OCI-LY1 (cell line): ENCODE measurements around the gene ZFP36L2.
A peak's percentile ranks its signal among the peaks of the same experiment; 100 is the strongest.

Experiments
- H2AFZ ChIP-seq: fragments of 200-600 bp; sonication (generic), shearing (Covaris generic); 2 replicates; pipeline ENCODE4 v1.6.0; 2014; ENCODE audit warnings: antibody characterized with exemption, mild to moderate bottlenecking, low read length
- H3F3A ChIP-seq: fragments of 200-600 bp; sonication (generic), shearing (Covaris generic); 2 replicates; pipeline ENCODE4 v1.6.0; 2014; ENCODE audit warnings: mild to moderate bottlenecking, antibody characterized with exemption, low read length, moderate library complexity; ENCODE audit not compliant: insufficient read depth
- H3K27ac ChIP-seq: fragments of 200-600 bp; sonication (generic); 2 replicates; pipeline ENCODE4 v1.5.1; 2014; ENCODE audit warnings: low read length, mixed run types, mild to moderate bottlenecking, low read depth; ENCODE audit not compliant: poor library complexity, severe bottlenecking
- H3K27me3 ChIP-seq: fragments of 200-600 bp; sonication (generic); 2 replicates; pipeline ENCODE4 v1.6.0; 2014; ENCODE audit warnings: antibody characterized with exemption, mild to moderate bottlenecking, low read length, moderate library complexity; ENCODE audit not compliant: insufficient read depth
- H3K36me3 ChIP-seq: fragments of 200-600 bp; sonication (generic); 2 replicates; pipeline ENCODE4 v1.6.1; 2014; ENCODE audit warnings: mild to moderate bottlenecking, antibody characterized with exemption, low read length, moderate library complexity, mixed read lengths; ENCODE audit not compliant: insufficient read depth
- H3K4me1 ChIP-seq: fragments of 200-600 bp; sonication (generic); 2 replicates; pipeline ENCODE4 v1.5.1; 2014; ENCODE audit warnings: mild to moderate bottlenecking, low read length, moderate library complexity; ENCODE audit not compliant: insufficient read depth, severe bottlenecking
- H3K4me2 ChIP-seq: fragments of 200-600 bp; sonication (generic), shearing (Covaris generic); 2 replicates; pipeline ENCODE4 v1.6.1; 2014; ENCODE audit warnings: low read length
- H3K4me3 ChIP-seq: fragments of 200-600 bp; sonication (generic); 2 replicates; pipeline ENCODE4 v1.5.1; 2014; ENCODE audit warnings: low read length, low read depth, mild to moderate bottlenecking, mixed read lengths; ENCODE audit not compliant: poor library complexity, severe bottlenecking
- H3K79me2 ChIP-seq: fragments of 200-600 bp; shearing (Covaris generic); 2 replicates; pipeline ENCODE4 v1.6.1; 2016; ENCODE audit warnings: mixed run types, low read length, mixed read lengths; ENCODE audit not compliant: insufficient read depth
- H3K9ac ChIP-seq: fragments of 200-600 bp; sonication (generic), shearing (Covaris generic); 2 replicates; pipeline ENCODE4 v1.6.1; 2014; ENCODE audit warnings: mild to moderate bottlenecking, low read length, mixed read lengths
- H3K9me2 ChIP-seq: fragments of 200-600 bp; sonication (generic), shearing (Covaris generic); 2 replicates; pipeline ENCODE4 v1.6.1; 2014; ENCODE audit warnings: low read depth, mild to moderate bottlenecking, low read length, mixed read lengths
- H3K9me3 ChIP-seq: fragments of 200-600 bp; shearing (Covaris generic); 2 replicates; pipeline ENCODE4 v1.6.1; 2014; ENCODE audit warnings: low read length, mixed read lengths
- H4K20me1 ChIP-seq: fragments of 200-600 bp; sonication (generic), shearing (Covaris generic); 2 replicates; pipeline ENCODE4 v1.6.0; 2016; ENCODE audit warnings: mild to moderate bottlenecking, low read length; ENCODE audit not compliant: insufficient read depth
- EZH2 ChIP-seq: fragments of 200-600 bp; sonication (generic), shearing (Covaris generic); IDR thresholded peaks from 2 replicates; pipeline ENCODE4 v1.8.0; 2017; ENCODE audit warnings: borderline replicate concordance, mixed run types, mild to moderate bottlenecking, antibody characterized with exemption, low read length, moderate library complexity, mixed read lengths
- TF ChIP-seq, protein P1 (sequence below): fragments of 200-600 bp; sonication (generic), shearing (Covaris generic); IDR thresholded peaks from 2 replicates; pipeline ENCODE4 v1.5.1; 2017; ENCODE audit warnings: mild to moderate bottlenecking, antibody characterized with exemption, low read length, moderate library complexity, mixed read lengths

The ZFP36L2 gene

DNA sequence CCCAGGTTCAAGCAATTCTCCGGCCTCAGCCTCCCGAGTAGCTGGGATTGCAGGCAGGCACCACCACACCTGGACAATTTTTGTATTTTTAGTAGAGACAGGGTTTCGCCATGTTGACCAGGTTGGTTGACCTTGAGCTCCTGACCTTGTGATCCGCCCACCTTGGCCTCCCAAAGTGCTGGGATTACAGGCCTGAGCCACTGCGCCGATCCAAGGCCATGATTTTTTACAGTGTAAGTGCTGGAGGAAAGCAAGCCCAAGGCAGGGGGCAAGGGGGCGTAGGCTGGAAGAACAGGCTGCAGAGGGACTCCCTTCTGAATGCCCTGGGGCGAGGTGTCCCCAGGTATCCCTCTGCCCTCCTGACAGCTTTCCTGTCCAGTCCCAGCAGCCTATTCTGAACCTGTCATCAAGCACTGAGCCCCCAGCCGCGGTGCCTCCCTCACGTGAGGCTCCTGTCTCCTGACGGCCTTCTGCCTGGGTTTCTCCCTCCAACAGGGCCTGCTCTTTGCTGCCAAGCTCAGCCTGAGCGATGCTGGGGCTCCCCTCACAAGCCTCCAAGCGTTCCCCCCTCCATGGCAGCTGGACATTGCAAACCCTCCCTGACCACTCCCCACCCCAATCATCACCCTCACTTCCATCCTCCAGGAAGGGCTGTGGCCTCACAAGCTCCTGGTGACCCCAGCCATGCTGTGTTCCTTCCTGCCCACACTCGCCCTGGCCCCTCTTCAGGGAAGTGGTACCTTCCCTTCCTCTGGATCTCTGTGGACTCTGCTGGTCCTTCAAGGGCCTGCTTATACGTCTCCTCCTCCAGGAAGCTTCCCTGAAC, 37.6 kb downstream of the ZFP36L2 start:
- no peak overlapping the region for H3K9ac ChIP-seq
- H3K4me2 ChIP-seq = no peak overlapping the region

DNA sequence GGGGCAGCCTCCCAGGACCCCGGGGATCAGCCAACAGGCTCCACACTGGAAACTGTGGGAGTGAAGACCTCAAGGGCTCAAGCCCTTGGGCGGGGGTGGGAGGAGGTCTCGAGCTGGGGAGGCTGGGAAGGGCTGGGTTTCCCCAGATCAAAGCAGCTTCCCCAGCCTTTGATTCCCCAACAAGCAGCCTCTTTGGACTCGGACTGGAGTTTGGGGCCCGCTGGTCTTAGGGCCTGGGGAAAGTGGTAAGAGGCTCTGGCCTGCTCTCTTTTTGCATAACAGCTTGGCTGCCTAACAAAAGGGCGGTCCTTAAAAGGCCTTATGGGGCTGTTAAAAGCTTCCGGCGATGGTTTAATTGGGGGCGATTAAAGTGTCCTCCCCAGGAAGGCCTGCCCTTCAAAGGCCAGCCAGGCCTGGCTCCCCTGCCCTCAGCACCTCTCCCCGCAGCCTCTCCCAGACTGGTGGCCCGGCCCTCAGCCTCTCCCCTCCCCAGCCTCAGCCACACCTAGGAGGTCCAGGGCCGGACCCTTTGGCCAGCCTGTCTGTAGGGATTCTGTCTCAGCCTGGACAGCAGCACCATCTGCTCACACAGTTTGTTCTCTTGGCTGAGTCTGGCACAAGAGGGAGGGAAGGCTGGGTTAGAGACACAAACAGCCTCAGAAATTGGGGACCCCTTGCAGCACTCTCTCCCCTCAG, 39.6 kb downstream of the ZFP36L2 start:
- Histone ChIP-seq H3K79me2 (no peaks in the 10 kb centered on the region), H3K27ac (peak overlapping the region; percentile 68), H3K27me3 (no peaks in the 10 kb centered on the region), H3K9me2 (no peaks in the 10 kb centered on the region), H3K4me3 (no peak overlapping the region), H4K20me1 (no peaks in the 10 kb centered on the region), H3K4me2 (peak overlapping the region; percentile 14; the same call in 1 of the 2 replicates), H3K9me3 (no peaks in the 10 kb centered on the region), H3K4me1 (peaks cover 40% of the 10 kb centered on the region), H2AFZ (no peak overlapping the region), H3K36me3 (no peaks in the 10 kb centered on the region), H3F3A (no peaks in the 10 kb centered on the region), H3K9ac (peak overlapping the region; percentile 34; the same call in 1 of the 2 replicates)
- TF ChIP-seq EZH2 = no peak
- TF ChIP-seq, protein P1, sequence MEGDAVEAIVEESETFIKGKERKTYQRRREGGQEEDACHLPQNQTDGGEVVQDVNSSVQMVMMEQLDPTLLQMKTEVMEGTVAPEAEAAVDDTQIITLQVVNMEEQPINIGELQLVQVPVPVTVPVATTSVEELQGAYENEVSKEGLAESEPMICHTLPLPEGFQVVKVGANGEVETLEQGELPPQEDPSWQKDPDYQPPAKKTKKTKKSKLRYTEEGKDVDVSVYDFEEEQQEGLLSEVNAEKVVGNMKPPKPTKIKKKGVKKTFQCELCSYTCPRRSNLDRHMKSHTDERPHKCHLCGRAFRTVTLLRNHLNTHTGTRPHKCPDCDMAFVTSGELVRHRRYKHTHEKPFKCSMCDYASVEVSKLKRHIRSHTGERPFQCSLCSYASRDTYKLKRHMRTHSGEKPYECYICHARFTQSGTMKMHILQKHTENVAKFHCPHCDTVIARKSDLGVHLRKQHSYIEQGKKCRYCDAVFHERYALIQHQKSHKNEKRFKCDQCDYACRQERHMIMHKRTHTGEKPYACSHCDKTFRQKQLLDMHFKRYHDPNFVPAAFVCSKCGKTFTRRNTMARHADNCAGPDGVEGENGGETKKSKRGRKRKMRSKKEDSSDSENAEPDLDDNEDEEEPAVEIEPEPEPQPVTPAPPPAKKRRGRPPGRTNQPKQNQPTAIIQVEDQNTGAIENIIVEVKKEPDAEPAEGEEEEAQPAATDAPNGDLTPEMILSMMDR = no peak

More for the DNA sequence above, 37.6 kb downstream of the ZFP36L2 start:
- TF ChIP-seq, protein P1 = no peak
- TF ChIP-seq EZH2 = no peak
- H3K4me3 ChIP-seq = no peak overlapping the region
- no peak overlapping the region for H2AFZ ChIP-seq
- peaks cover 51% of the 10 kb centered on the region for H3K4me1 ChIP-seq
- H3K36me3 ChIP-seq = no peaks in the 10 kb centered on the region
- peak overlapping the region; percentile 68 for H3K27ac ChIP-seq
- no peaks in the 10 kb centered on the region for H3K27me3 ChIP-seq
- H3F3A ChIP-seq = no peaks in the 10 kb centered on the region
- no peaks in the 10 kb centered on the region for H3K9me3 ChIP-seq
- no peaks in the 10 kb centered on the region for H3K79me2 ChIP-seq
- H3K9me2 ChIP-seq = no peaks in the 10 kb centered on the region
- H4K20me1 ChIP-seq = no peaks in the 10 kb centered on the region

DNA sequence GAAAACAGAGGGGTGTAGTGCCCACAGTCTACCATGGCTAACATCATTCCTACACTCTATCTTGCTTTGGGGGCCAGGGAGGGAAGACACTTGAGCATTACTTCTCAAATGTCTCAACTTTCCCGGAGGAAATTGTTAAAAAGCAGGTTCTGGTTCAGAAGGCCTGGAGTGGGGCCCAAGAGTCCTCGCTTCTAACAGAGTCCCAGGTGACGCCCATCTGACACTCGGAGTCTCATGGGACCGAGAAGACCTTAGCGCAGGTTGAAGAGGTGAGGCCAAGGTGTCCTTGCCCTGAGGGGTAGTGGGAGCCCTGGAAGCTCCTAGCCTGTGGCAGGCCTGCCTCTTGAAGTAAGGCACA, 40.1 kb downstream of the ZFP36L2 start:
- Histone ChIP-seq H2AFZ (no peak overlapping the region), H3K9ac (peak overlapping the region; percentile 34; the same call in 1 of the 2 replicates), H3K9me3 (no peaks in the 10 kb centered on the region), H3K9me2 (no peaks in the 10 kb centered on the region), H3K79me2 (no peaks in the 10 kb centered on the region), H3K4me3 (no peak overlapping the region), H3K27me3 (no peaks in the 10 kb centered on the region), H3K27ac (peak overlapping the region; percentile 68), H3K36me3 (no peaks in the 10 kb centered on the region), H4K20me1 (no peaks in the 10 kb centered on the region), H3K4me2 (peak overlapping the region; percentile 14; the same call in 1 of the 2 replicates), H3K4me1 (peaks cover 40% of the 10 kb centered on the region), H3F3A (no peaks in the 10 kb centered on the region)
- TF ChIP-seq EZH2 = no peak
- TF ChIP-seq, protein P1 = no peak
